ENCODE results near the gene ZP2. TPM values are rescaled to one million over a fixed set of nuclear protein-coding genes. Genes with fewer than 3 reads are reported as not detected.

ZP2 gene
- total and polyA plus RNA-seq, 4 donors = not detected

- Histone ChIP-seq H3K27ac (ENCODE audit: low read depth in 1 of 2, low read length in 2 of 2) (no peak overlapping the region), H3K9me3 (ENCODE audit: control insufficient read depth in 4 of 4, low read length in 3 of 4) (no peaks in the 10 kb centered on the region), H3K4me3 (ENCODE audit: low read depth in 1 of 3, low read length in 3 of 3) (no peak overlapping the region), H3K4me1 (ENCODE audit: control insufficient read depth in 4 of 4, insufficient read depth in 4 of 4, low read length in 3 of 4) (peaks cover 2 to 19% (median 8%) of the 10 kb centered on the region in 4 donors), H3K27me3 (ENCODE audit: control insufficient read depth in 4 of 4, insufficient read depth in 4 of 4, low read length in 3 of 4) (no peaks in the 10 kb centered on the region), H3K9ac (ENCODE audit: low read depth in 1 of 2, low read length in 2 of 2) (no peak overlapping the region), H3K36me3 (ENCODE audit: control insufficient read depth in 4 of 4, insufficient read depth in 3 of 4, low read depth in 1 of 4, low read length in 3 of 4) (peaks cover 0 to 2% (median 0%) of the 10 kb centered on the region in 4 donors)
- TF ChIP-seq SP1 (IDR thresholded peaks at IDR 0.05) = no peak
- no peak for TF ChIP-seq MAX (IDR thresholded peaks at IDR 0.05)
- TF ChIP-seq TAF1 (conservative IDR thresholded peaks at IDR 0.05) = no peak
- TF ChIP-seq RXRA (IDR thresholded peaks at IDR 0.05) = no peak
- TF ChIP-seq FOXA1 (IDR thresholded peaks at IDR 0.05) = no peak
- TF ChIP-seq JUND (IDR thresholded peaks at IDR 0.05) = no peak
- no peak for TF ChIP-seq REST (IDR thresholded peaks at IDR 0.05)
- TF ChIP-seq GABPA (IDR thresholded peaks at IDR 0.05 in 1 of 2, conservative IDR thresholded peaks at IDR 0.05 in 1 of 2) = no peak
- no peak for TF ChIP-seq HNF4A (conservative IDR thresholded peaks at IDR 0.05)
- no peak for TF ChIP-seq ZBTB33 (IDR thresholded peaks at IDR 0.05)
- TF ChIP-seq NR2F2 (IDR thresholded peaks at IDR 0.05) = no peak
- 69% methylated on average over 4 of the region's 4 CpGs for WGBS
- no peak for DNase-seq (ENCODE audit: low spot score)
Observed at GRCh38 chr16:21239646-21240045, 28.3 kb upstream of the ZP2 start.

- WGBS = 93% methylated on average over 5 of the region's 5 CpGs
- no peak overlapping the region for H3K9ac ChIP-seq (ENCODE audit: low read depth in 1 of 2, low read length in 2 of 2)
- H3K4me3 ChIP-seq (ENCODE audit: low read depth in 1 of 3, low read length in 3 of 3) = no peak overlapping the region
- H3K9me3 ChIP-seq (ENCODE audit: control insufficient read depth in 4 of 4, low read length in 3 of 4) = no peaks in the 10 kb centered on the region
- no peak for DNase-seq (ENCODE audit: low spot score)
- TF ChIP-seq RAD21 (IDR thresholded peaks at IDR 0.05) (no peak), NR2F2 (IDR thresholded peaks at IDR 0.05) (no peak), GABPA (IDR thresholded peaks at IDR 0.05 in 1 of 2, conservative IDR thresholded peaks at IDR 0.05 in 1 of 2) (no peak), ZBTB33 (IDR thresholded peaks at IDR 0.05) (no peak), MAX (IDR thresholded peaks at IDR 0.05) (no peak), CTCF (IDR thresholded peaks at IDR 0.05; ENCODE audit: low read depth, low read length, missing input control) (no peak), REST (IDR thresholded peaks at IDR 0.05) (no peak), HNF4A (conservative IDR thresholded peaks at IDR 0.05) (no peak), YY1 (IDR thresholded peaks at IDR 0.05) (no peak), EGR1 (IDR thresholded peaks at IDR 0.05; ENCODE audit: low read depth in 2 of 2) (no peak), TAF1 (conservative IDR thresholded peaks at IDR 0.05) (no peak), SP1 (IDR thresholded peaks at IDR 0.05) (no peak), JUND (IDR thresholded peaks at IDR 0.05) (no peak), RXRA (IDR thresholded peaks at IDR 0.05) (no peak)
- no peak overlapping the region for H3K27ac ChIP-seq (ENCODE audit: low read depth in 1 of 2, low read length in 2 of 2)
- H3K27me3 ChIP-seq (ENCODE audit: control insufficient read depth in 4 of 4, insufficient read depth in 4 of 4, low read length in 3 of 4) = no peaks in the 10 kb centered on the region
- H3K36me3 ChIP-seq (ENCODE audit: control insufficient read depth in 4 of 4, insufficient read depth in 3 of 4, low read depth in 1 of 4, low read length in 3 of 4) = no peaks in the 10 kb centered on the region
- H3K4me1 ChIP-seq (ENCODE audit: control insufficient read depth in 4 of 4, insufficient read depth in 4 of 4, low read length in 3 of 4) = peaks cover 0 to 24% (median 7%) of the 10 kb centered on the region in 4 donors
Observed at GRCh38 chr16:21236831-21237230, 25.5 kb upstream of the ZP2 start.
